ENCODE results near the gene CANX.

DNA sequence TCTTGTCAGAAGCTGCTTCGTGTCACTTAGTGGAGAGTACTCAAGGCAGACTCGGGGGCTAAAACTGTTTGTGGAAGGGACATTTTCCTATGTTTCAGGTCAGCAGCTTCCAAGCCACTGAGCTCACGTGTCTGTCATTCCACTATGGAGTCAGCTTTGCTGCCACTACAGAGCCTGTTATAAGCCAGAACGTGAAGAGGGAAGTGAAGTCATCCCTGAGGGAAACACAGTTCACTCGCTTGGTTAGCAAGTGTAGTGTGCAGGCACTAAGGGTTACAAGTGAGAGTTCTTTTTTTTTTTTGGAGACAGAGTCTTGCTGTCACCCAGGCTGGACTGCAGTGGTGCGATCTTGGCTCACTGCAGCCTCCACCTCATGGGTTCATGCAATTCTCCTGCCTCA, 70.5 kb downstream of the CANX start:
- TF ChIP-seq ZFP41 (CRISPR knock-in tag; IDR thresholded peaks at IDR 0.05; ENCODE audit: borderline replicate concordance) (no peak), ZNF672 (CRISPR knock-in tag; IDR thresholded peaks at IDR 0.05) (no peak), MEIS2 (CRISPR knock-in tag; IDR thresholded peaks at IDR 0.05) (no peak), RXRB (CRISPR knock-in tag; IDR thresholded peaks at IDR 0.05; ENCODE audit: borderline replicate concordance) (no peak), ZNF205 (CRISPR knock-in tag; IDR thresholded peaks at IDR 0.05) (no peak), ZMYM3 (CRISPR knock-in tag; IDR thresholded peaks at IDR 0.05) (no peak), FOXC1 (CRISPR knock-in tag; IDR thresholded peaks at IDR 0.05; ENCODE audit: borderline replicate concordance) (no peak), BRCA1 (CRISPR knock-in tag; IDR thresholded peaks at IDR 0.05) (no peak), ZNF121 (CRISPR knock-in tag; IDR thresholded peaks at IDR 0.05) (no peak), POLR2A (IDR thresholded peaks at IDR 0.05; ENCODE audit: insufficient read depth in 1 of 2, low read depth in 2 of 2, low read length in 2 of 2) (no peak), RAD21 (CRISPR knock-in tag; IDR thresholded peaks at IDR 0.05) (no peak), YY1 (IDR thresholded peaks at IDR 0.05; ENCODE audit: insufficient read depth, insufficient replicate concordance, low read depth, low read length) (no peak)
- TF ChIP-seq, protein P1, sequence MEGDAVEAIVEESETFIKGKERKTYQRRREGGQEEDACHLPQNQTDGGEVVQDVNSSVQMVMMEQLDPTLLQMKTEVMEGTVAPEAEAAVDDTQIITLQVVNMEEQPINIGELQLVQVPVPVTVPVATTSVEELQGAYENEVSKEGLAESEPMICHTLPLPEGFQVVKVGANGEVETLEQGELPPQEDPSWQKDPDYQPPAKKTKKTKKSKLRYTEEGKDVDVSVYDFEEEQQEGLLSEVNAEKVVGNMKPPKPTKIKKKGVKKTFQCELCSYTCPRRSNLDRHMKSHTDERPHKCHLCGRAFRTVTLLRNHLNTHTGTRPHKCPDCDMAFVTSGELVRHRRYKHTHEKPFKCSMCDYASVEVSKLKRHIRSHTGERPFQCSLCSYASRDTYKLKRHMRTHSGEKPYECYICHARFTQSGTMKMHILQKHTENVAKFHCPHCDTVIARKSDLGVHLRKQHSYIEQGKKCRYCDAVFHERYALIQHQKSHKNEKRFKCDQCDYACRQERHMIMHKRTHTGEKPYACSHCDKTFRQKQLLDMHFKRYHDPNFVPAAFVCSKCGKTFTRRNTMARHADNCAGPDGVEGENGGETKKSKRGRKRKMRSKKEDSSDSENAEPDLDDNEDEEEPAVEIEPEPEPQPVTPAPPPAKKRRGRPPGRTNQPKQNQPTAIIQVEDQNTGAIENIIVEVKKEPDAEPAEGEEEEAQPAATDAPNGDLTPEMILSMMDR (CRISPR knock-in tag; IDR thresholded peaks at IDR 0.05), result no peak
- TF ChIP-seq, protein P2, sequence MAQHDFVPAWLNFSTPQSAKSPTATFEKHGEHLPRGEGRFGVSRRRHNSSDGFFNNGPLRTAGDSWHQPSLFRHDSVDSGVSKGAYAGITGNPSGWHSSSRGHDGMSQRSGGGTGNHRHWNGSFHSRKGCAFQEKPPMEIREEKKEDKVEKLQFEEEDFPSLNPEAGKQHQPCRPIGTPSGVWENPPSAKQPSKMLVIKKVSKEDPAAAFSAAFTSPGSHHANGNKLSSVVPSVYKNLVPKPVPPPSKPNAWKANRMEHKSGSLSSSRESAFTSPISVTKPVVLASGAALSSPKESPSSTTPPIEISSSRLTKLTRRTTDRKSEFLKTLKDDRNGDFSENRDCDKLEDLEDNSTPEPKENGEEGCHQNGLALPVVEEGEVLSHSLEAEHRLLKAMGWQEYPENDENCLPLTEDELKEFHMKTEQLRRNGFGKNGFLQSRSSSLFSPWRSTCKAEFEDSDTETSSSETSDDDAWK (CRISPR knock-in tag; IDR thresholded peaks at IDR 0.05), result no peak

All from HepG2 (cell line).